HG02610 (cell line): Measurements from ENCODE around the gene PTGDR2.

Experiments
- ATAC-seq: cut with Tn5 transposase; IDR thresholded peaks from one replicate; pipeline ENCODE4 v1.9.1; 2021; ENCODE audit warnings: mild to moderate bottlenecking, moderate library complexity; ENCODE audit not compliant: unreplicated experiment

Gene PTGDR2

GRCh38 chr11:60874421-60875365 lies 18.9 kb upstream of the PTGDR2 start:
- ATAC-seq = no peak

- ATAC-seq = no peak
Measured at GRCh38 chr11:60873533-60873932, 17.8 kb upstream of the PTGDR2 start.

- ATAC-seq = no peak
Measured at GRCh38 chr11:60872961-60873524, 17.3 kb upstream of the PTGDR2 start.

GRCh38 chr11:60872124-60872960 lies 16.6 kb upstream of the PTGDR2 start:
- ATAC-seq = no peak

DNA sequence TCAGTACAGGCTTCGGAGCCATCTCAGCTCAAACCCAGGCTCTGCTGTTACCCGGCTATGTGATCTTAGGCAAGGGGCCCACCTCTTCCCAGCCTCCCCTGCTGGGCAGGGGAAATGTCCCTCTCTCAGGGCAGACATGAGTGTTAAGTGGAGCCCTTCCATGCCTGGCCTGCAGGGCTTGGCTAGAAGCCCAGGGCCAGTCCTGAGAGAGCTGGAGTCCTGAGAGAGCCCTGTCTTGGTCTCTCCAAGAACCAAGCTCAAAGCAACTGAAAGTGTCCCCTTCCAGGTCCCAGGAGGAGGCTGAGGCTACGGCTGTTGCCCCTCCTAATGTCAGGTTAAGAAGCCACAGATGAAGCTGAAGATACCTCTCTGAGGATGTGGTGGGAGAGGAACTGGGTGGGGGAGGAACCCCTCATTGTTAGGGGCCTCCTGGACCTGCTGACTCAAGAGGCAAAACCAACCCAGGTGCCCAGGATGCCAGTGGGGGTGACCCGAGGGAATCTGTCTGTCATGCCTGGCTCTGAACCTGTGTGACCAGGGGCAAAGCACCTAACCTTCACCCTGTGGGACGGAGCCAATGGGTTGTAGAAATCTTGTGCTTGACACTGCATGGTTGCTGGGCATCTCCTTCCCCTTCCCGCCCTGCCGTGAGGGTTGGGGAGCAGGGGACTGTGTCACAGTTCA lies 15.8 kb upstream of the PTGDR2 start:
- ATAC-seq = no peak

DNA sequence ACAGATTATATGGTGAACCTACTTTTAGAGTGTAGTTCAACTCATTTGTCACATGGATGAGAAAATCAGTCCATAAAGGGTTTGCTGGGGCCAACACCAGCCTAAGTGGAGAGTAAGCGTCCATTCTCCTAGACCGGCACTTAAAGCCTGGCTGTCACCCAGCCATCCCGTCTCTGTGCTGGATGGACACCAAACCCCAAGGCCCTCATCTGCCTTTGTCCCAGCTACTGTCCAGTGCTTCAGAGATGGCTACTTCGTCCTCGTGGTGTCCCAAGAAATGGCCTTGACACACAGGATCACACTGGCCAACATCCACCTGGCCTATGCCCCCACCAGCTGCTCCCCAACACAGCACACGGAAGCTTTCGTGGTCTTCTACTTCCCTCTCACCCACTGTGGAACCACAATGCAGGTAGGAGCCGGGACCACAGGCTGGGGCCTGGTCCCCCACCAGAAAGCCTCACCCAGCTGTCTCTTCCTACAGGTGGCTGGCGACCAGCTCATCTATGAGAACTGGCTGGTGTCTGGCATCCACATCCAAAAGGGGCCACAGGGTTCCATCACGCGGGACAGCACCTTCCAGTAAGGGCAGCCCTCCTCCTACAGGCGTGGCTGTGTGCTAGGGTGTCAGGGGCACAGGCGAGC lies 15.1 kb upstream of the PTGDR2 start:
- no peak for ATAC-seq

DNA sequence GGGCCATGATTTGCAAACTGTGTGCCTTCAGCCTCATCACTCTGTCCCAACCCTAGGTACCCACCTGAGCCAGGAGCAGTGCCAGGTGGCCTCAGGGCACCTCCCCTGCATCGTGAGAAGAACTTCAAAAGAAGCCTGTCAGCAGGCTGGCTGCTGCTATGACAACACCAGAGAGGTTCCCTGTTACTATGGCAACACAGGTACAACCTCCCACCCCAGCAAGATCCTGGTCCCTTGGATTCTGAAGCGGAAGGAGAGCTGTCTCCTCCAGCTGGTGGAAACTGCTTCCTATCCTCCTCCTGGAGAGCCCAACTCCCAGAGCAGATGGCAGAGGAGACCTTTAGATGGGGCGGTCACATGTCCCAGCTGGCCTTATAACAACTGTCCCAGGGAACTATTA lies 14.5 kb upstream of the PTGDR2 start:
- no peak for ATAC-seq

GRCh38 chr11:60869451-60869825 lies 13.7 kb upstream of the PTGDR2 start:
- ATAC-seq = no peak

- ATAC-seq = no peak
Measured at GRCh38 chr11:60868682-60869450, 13.1 kb upstream of the PTGDR2 start.

DNA sequence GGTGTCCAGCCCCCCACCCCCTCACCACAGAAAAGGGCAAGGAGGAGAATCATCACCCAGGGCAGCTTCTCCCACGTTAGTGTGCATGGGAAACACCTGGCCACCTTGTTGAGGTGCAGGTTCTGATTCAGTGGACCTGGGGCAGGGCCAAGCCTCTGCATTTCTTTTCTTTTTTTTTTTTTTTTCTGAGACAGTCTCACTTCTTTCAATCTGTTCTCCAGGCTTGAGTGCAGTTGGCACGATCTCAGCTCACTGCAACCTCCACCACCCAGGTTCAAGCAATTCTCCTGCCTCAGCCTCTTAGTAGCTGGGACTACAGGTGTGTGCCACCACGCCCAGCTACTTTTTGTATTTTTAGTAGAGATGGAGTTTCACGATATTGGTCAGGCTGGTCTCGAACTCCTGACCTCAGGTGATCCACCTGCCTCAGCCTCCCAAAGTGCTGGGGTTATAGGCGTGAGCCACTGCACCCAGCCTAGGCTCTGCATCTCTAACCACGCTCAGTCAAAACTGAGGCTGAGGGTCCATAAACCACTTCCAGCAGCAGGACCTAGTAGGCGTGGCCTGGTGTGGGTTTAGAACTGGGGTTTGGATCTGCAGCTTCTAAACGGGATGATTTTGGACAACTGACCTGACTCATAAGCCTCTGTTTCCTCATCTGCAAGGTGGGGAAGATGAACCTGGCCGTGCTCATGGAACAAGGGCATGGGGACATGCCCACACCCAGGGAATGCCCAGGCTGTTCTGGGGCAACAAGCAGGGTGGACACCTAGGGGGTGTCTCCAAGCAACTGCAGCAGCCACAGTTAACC lies 12.3 kb upstream of the PTGDR2 start:
- no peak for ATAC-seq

- no peak for ATAC-seq
Measured at GRCh38 chr11:60866911-60867870, 11.4 kb upstream of the PTGDR2 start, which contains the start of gene ZP1. TSS of gene ZP1 (plus strand) at chr11:60867542. CDS start at chr11:60867562, 20 bp downstream.

- ATAC-seq = no peak
Measured at GRCh38 chr11:60864856-60865513, 9.2 kb upstream of the PTGDR2 start.

DNA sequence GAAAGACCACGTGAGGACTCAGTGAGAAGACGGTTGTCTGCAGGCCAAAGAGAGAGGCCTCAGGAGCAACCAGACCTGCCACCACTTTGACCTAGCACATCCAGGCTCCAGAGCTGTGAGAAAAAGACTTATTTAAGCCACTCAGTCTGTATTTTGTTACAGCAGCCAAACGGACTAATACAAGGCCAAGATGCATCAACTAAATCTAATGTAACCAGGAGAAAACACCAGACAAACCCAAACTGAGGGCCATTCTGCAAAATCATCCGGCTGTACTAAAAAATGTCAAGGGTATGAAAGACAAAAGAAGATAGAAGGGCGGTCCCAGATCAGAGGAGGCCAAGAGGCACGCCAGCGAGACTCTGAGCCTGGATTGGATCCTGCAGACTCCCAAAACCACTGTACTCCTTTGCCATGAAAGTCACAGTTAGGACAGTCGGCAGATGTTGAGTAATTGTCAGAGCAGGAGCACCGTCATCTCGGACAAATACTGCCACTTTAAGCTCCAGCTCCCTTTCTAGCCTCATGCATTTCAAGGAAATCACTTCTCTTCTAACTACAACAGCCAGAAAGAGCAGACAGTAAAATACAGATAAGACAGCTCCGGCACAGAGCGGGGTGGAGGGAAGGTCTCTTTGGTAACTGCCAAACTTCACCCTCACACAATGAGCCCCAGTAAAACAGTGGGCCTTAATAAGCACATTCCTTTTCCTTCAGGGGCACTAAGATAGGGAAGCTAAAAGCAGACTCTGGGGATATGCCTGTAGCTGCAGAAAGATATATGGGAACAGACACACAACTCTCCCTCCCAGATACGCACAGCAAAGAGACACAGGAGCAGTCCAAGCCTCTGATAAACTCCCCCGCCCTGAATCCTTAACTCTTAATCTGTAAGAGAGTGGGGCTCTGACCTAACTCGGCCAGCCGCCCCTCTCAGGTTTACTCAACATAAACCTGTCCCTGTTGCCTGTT lies 8.1 kb upstream of the PTGDR2 start:
- ATAC-seq = no peak

GRCh38 chr11:60862171-60862570 lies 6.4 kb upstream of the PTGDR2 start:
- no peak for ATAC-seq

DNA sequence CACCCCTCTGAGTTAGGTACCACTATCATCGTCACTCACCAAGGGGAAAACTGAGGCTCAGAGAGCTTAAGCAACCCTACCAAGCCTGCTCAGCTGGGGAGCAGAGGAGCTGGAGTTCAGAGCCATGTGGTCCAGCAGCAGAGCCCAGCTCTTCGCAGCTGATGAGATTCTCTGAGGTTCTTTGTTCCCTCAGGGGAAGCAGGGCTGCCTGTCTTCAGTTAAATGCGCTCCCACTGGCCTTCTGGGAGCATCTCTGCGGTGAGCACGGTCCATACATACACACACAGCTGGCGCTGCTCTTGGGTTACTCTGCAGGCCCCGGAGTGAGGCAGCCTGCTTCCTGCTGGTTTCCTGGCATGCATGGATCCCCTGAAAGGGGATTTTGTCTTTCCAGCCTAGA lies 5.2 kb upstream of the PTGDR2 start:
- no peak for ATAC-seq
